NCI-H146 (cell line): ENCODE results near the gene SCFD2.
"Not testable (repeated sequence)": the region's sequence is repeated elsewhere in the genome, so short reads cannot be mapped to it uniquely, and the experiment has no call there.

Experiments
- DNase-seq: peaks from one replicate; lab custom pipeline; 2025; lab: John Stamatoyannopoulos, UW

The SCFD2 gene

GRCh38 chr4:53346392-53346791, 19.5 kb downstream of the SCFD2 start:
- not testable (repeated sequence) for DNase-seq

GRCh38 chr4:53340145-53340544, 25.7 kb downstream of the SCFD2 start:
- not testable (repeated sequence) for DNase-seq

- not testable (repeated sequence) for DNase-seq
Observed at GRCh38 chr4:53334916-53335315, 30.9 kb downstream of the SCFD2 start.

GRCh38 chr4:53326535-53326934, 39.3 kb downstream of the SCFD2 start:
- DNase-seq, result no peak

- DNase-seq, result no peak
Observed at GRCh38 chr4:53322696-53323095, 43.2 kb downstream of the SCFD2 start.

GRCh38 chr4:53321984-53322289, 43.9 kb downstream of the SCFD2 start:
- DNase-seq, result no peak

- peak; percentile 79 for DNase-seq
Observed at GRCh38 chr4:53321151-53321983, 44.5 kb downstream of the SCFD2 start.

GRCh38 chr4:53315300-53315699, 50.6 kb downstream of the SCFD2 start:
- no peak for DNase-seq

- no peak for DNase-seq
Observed at GRCh38 chr4:53314252-53314651, 51.6 kb downstream of the SCFD2 start.

- peak; percentile 7 for DNase-seq
Observed at GRCh38 chr4:53313510-53313909, 52.4 kb downstream of the SCFD2 start.

- no peak for DNase-seq
Observed at GRCh38 chr4:53309321-53310040, 56.4 kb downstream of the SCFD2 start.

- no peak for DNase-seq
Observed at GRCh38 chr4:53307819-53308780, 57.8 kb downstream of the SCFD2 start.

GRCh38 chr4:53307210-53307609, 58.7 kb downstream of the SCFD2 start:
- no peak for DNase-seq

- no peak for DNase-seq
Observed at GRCh38 chr4:53306729-53307128, 59.1 kb downstream of the SCFD2 start.

GRCh38 chr4:53292209-53292608, 73.7 kb downstream of the SCFD2 start:
- DNase-seq, result not testable (repeated sequence)

- no peak for DNase-seq
Observed at GRCh38 chr4:53281438-53281837, 84.4 kb downstream of the SCFD2 start.

GRCh38 chr4:53280846-53281245, 85.0 kb downstream of the SCFD2 start:
- no peak for DNase-seq

GRCh38 chr4:53274609-53275268, 91.1 kb downstream of the SCFD2 start:
- DNase-seq, result no peak

GRCh38 chr4:53273726-53274125, 92.1 kb downstream of the SCFD2 start:
- no peak for DNase-seq

GRCh38 chr4:53267026-53267425, 98.8 kb downstream of the SCFD2 start:
- no peak for DNase-seq

- DNase-seq, result not testable (repeated sequence)
Observed at GRCh38 chr4:53255986-53256385, 109.9 kb downstream of the SCFD2 start.

- no peak for DNase-seq
Observed at GRCh38 chr4:53240573-53240972, 125.3 kb downstream of the SCFD2 start.
